NCI-H146 (cell line): ENCODE data around the gene KPRP.
A peak's percentile ranks its signal among the peaks of the same experiment; 100 is the strongest.

Experiments used
- DNase-seq: peaks from one replicate; lab custom pipeline; 2025; lab: John Stamatoyannopoulos, UW

The KPRP gene, protein sequence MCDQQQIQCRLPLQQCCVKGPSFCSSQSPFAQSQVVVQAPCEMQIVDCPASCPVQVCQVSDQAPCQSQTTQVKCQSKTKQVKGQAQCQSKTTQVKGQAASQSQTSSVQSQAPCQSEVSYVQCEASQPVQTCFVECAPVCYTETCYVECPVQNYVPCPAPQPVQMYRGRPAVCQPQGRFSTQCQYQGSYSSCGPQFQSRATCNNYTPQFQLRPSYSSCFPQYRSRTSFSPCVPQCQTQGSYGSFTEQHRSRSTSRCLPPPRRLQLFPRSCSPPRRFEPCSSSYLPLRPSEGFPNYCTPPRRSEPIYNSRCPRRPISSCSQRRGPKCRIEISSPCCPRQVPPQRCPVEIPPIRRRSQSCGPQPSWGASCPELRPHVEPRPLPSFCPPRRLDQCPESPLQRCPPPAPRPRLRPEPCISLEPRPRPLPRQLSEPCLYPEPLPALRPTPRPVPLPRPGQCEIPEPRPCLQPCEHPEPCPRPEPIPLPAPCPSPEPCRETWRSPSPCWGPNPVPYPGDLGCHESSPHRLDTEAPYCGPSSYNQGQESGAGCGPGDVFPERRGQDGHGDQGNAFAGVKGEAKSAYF

DNA sequence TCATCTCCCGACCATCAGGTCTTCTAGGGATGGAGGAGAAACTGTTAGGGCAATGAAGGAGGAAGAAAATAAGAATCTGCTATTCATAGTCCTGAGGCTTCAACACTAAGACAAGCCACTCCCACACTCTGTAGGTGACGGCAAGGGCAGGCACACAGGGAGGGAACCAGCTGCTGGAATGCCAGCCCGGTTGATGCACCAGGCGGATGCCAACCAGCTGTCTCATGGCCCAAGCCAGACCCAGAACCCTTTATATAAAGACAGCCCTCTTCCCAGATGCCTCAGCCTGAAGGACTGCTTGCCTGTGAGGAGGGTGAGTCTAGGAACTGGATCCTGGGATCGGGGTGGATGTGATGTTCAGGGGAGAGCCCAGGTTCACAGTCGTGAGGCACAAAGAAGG, at the start of gene KPRP:
TSS of gene KPRP (plus strand) at position 279 of the 400 bp plus-strand sequence. CDS start 1,564 bp downstream, outside the sequence.
- DNase-seq = no peak

DNA sequence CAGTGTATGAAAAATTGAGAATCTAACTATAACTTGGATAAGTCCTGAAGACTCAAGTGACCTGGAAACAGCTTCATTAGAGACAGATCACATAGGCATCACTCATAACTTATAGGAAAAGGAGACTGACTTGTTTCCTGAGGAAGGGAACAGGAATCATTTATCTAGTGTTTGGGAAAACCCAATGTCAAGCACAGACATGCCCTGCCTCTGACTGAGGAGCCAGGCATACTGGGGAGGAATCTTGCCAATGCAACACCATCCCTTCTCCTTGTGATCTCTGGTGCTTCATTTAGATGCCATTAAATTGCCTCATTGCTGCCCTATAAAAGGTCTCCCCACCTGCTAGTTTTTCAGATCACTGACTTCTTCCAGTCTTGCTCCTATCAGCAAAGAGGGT, 39.6 kb upstream of the KPRP start:
- no peak for DNase-seq

DNA sequence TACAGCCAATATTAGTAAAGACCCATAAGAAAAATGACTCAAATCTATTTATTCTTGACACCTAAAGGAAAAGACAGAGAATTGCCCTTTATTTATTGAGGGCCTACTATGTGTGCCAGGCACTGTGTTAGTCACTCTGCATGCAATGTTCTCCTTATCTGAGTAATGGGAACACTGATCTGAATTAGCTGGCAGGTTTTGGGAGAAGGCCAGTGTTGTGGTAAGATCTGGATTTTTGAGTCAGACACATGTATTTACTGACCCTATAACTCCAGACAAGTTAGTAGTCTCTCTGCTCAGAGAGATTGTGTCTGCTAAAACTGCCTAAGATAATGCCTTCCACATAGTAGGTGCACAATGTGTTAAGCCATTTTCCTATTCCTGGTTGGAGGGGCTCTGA, 32.6 kb upstream of the KPRP start:
- DNase-seq = no peak

DNA sequence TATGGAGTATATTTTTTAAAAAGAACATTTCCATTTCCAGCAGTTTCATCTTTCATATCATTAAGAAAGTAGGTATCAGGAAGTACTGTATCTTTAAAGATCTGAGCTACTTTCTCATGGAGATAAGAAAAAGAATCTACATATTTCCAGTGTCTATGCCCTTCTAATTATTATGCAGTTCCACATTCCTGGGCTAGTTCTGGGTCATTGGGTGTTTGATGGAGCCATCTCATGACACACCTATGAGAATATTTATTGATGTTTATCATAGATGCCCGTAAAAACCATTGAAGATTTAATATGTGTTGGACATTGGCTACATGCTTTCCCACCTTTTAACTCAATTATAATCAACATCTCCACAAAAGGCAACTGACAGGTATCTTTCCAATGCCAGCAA, 28.8 kb upstream of the KPRP start:
- DNase-seq = no peak

DNA sequence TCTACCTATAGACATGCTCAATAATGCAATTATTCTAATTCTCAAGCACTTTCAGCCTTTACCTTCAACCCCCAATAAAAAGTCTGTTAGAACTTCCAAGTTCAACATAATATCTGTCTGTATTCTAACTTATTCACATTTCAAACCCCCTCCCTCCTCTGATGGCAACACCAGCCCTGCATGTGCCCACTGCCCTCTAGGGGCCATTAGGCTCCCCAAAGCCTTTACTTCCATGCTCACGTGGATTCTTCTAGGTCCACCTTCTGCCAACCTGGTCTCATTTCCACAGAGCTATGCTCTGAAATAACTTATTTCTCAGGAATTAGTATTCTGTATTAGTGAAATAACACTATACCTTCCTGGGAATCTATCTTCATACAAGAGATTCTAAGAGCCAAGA, 22.2 kb upstream of the KPRP start:
- no peak for DNase-seq

DNA sequence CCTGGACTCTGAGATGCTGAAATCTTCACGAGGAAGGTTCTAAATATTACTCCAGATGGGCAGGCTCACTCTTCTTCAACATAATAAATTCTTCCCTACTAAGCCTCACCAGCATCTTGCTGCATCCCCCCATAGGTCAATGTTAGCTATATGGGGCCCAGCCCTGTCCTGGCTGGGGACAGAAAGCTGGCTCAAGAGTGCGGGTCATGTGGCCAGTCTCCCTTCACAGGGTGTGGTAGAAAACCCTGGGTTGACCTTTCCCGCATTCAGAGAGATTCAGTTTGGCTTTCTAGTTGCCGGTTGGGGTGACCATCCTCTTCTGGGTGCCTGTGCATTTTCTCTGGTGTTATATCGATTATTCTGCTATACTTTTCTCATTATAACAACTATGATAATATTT, 19.8 kb upstream of the KPRP start:
- no peak for DNase-seq

DNA sequence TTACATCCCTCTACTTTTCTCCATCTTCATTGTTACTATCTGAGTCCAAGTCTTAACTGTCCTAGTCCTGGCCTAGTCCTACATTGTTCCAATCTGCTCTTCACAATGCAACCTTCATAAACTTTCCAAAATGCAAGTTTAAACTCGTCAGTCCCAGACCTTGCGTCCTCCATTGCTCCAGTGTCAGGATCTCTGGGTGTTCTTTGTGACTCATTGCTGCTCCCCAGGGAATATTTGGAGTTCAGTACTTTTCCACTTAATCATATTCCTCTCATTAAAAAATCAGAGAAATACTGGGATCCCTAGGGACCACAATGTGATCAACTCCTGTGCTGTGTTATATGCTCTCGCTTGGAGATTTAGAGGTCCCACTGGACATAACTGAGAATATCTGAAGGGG, 18.0 kb upstream of the KPRP start:
- DNase-seq = no peak

DNA sequence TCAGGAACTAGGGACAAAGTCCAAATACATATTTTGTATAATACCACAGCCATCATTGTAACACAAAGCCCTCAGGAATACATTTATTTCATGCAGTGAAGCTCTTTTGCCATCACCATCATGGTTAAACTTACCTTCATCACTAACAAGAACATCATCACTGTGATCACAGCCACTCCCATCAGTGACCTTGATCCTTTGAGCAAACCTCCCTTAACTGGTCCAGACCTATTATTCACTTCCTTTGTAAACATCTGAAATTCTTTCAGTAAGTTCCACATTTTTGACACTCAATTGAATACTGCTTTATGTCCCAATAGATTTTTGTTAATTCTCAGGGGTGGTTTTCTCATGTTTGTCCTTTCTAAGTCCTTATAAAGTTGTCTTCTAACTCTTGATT, 16.2 kb upstream of the KPRP start:
- no peak for DNase-seq

DNA sequence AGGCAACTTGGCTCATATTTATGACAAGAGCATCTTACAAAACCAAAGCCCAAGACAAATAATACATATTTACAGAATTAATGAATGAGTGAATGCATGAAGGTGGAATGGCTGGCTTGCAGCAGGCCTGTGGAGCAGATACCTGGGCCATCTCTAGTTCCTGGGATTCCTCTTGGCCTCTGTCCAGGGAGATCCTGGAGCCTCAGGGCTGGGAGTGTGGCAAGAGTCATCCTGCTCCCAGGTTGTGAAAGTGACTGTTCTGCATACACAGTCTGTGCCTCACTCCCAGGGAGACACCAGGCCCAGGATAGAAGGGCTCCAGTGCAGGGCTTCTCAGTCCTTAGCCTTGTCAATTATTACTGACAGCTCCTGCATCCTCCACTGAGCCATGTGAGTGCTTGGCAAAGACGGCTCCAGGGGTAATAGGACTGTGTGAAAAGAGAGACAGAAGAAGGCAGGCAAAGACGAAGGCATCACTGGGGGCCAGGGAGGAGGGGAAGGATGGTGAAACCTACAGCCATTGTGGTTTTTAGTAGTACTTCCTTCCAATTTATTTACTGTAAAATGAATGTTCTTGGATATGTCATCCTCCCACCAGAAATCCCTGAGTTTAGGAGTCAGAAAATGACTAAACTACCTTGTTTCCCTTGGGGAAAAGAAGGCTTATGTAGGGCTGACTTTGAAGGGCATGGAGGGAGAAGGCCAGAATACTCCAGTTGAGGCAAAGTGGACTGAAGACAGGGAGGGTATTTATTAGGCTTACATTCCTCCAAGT, 14.3 kb upstream of the KPRP start:
- no peak for DNase-seq

DNA sequence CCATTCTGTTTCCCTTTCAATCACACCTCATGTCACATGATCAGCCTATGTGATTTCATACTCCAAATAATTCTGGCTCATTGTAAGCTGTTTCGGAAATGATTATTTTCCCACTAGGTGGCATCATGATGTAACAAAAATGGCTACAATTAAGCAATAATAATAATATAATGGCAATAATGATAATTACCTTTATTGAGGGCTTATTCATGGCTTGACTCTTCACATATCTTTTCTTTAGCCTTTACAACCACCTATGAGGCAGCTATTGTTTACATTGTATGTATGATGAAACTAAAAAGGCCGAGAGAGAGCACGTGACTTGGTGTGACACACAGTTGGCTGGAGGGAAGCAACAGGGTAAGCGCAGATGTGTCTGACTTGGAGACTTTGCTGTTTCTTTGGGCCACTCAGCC, 12.5 kb upstream of the KPRP start:
- peak; percentile 33 for DNase-seq

DNA sequence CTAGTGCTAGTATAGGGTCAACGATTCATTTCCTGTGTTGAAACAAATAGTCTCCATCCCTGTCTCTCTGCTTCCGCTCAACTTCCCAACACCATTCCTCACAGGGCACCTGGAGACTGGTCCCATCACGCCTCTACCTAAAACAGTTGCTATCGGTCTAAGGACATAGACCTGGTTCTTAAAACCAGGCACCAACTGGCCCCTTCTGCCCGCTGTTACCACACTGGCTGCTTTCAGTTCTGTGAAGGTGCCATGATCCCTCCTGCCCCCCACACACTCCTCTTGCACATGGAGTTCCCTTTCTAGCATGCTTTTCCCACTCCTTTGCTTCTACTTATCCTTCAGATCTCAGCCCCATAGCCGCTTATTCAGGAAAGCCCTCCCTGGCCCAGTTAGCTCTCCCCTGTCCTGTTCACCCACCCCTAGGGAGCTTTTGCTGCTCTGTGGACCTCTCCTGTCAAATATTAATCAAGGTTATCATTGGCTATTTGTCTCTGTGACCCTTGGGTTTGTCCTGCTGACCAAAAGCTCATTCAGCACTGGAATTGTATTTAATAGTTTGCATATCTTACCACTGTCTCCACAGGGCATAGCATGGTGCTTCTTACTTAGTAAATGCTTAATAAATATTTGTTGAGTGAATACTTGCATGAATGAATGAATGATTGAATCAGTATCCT, 11.9 kb upstream of the KPRP start:
- DNase-seq = no peak

DNA sequence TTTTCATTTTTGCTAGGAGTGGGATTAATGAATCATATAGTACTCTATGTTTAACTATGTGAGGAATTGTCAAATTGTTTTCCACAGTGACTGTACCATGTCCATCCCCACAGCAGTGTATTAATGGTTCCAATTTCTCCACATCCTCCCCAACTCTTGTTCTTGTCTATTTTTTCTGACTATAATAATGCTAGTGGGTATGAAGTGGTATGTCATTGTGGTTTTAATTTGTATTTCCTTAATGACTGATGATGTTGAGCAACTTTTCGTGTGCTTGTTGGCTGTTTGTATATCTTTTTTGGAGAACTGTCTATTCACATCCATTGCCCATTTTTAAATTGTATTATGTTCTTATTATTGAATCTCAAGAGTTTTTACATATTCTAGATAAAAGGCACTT, 10.0 kb upstream of the KPRP start:
- DNase-seq = no peak

DNA sequence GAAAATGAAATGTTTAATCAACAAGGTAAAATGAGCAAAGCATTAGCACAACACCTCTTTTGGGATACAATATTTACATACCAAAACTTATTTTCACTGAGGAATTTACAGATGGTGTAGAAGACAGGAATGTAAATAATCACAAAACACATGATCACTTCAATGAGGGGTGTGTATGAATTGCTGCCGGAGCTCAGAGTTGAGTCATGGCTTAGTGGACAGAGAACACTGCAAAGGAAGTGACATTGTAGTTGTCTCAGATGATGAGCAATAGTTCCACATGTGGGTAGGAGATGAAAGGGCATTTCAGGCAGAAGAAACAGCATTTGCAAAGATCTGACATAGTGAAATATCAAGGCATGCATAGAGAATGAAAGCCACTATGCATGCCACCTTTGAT, 5.6 kb upstream of the KPRP start:
- no peak for DNase-seq

DNA sequence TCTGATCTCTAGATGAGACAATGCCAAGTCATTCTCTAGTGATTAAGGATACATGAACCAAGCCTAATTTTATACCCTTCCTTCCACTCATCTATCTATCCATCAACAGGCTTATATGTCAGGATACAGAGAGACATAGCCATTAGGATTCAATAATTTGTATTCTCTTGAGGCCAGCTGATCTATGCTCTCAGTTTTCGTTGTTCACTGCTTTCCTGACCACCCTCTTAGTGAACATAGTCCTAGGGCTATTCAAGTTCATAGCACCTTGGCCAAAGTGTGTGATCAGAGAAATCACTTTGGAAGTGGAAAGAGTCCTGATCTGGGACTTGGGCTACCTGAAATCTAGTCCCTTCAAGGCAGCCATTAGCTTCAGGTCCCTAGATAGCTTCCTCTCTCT, 4.2 kb upstream of the KPRP start:
- DNase-seq = no peak

DNA sequence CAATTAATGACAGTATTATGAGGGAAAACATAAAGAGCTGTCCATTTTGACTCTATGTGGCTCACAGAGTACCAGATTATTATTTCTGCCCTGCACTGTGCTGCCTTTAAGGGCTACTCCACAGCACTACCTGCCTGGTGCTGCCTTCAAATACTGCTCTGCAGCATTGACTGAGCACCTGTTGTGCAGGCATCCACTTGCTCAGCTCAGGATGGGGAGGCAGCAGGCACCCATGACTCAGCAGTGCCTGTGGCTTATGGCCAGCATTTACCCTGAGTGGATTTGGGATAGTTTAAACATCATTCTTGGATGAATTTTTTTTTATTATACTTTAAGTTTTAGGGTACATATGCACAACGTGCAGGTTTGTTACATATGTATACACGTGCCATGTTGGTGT, 953 bp upstream of the KPRP start:
- DNase-seq = no peak

DNA sequence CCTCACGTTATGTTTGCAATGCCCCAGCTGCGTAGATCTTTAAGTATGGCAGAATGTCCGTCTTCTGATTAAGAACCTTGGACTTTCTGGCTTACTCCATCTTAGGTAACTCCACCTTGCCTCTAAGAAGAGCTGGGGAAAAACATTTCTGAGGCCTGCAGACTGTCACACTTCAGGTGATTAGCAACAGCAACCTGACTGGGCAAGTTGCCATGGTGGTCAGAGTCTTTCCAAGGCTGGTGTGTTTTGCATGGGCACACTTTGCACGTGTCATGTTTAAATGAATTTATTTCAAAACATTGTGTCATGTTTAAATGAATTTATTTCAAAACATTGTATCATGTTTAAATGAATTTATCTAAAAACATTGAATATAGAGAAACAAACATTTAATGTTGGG, 811 bp downstream of the KPRP start:
- DNase-seq = no peak

DNA sequence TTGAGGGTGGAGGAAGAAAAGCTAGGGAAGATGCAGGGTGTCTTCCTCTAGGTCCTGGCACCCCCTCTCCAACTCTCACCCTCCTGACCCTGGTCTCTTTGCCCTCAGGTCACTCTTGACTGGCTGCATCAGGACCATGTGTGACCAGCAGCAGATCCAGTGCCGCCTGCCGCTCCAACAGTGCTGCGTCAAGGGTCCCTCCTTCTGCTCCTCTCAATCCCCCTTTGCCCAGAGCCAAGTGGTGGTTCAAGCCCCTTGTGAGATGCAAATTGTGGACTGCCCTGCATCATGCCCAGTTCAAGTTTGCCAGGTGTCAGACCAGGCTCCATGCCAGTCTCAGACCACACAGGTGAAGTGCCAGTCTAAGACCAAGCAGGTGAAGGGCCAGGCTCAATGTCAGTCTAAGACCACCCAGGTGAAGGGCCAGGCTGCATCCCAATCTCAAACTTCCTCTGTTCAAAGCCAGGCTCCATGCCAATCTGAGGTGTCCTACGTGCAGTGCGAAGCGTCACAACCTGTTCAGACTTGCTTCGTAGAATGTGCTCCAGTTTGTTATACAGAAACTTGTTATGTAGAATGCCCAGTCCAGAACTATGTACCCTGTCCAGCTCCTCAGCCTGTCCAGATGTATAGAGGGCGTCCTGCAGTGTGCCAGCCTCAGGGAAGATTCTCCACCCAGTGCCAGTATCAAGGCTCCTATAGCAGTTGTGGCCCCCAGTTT, 1.8 kb downstream of the KPRP start:
- no peak for DNase-seq

DNA sequence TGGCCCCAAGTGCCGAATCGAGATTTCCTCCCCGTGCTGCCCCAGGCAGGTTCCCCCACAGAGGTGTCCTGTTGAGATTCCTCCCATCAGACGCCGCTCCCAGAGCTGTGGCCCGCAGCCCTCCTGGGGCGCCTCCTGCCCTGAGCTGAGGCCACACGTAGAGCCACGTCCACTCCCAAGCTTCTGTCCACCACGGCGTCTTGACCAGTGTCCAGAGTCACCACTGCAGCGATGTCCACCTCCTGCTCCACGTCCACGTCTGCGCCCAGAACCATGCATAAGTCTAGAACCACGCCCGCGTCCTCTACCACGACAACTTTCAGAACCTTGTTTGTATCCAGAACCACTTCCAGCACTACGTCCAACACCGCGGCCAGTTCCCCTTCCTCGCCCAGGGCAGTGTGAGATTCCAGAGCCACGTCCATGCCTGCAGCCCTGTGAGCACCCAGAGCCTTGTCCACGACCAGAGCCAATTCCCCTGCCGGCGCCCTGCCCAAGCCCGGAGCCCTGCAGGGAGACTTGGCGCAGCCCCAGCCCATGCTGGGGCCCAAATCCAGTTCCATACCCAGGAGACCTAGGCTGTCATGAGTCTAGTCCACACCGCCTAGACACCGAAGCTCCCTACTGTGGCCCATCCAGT, 2.8 kb downstream of the KPRP start:
- no peak for DNase-seq

DNA sequence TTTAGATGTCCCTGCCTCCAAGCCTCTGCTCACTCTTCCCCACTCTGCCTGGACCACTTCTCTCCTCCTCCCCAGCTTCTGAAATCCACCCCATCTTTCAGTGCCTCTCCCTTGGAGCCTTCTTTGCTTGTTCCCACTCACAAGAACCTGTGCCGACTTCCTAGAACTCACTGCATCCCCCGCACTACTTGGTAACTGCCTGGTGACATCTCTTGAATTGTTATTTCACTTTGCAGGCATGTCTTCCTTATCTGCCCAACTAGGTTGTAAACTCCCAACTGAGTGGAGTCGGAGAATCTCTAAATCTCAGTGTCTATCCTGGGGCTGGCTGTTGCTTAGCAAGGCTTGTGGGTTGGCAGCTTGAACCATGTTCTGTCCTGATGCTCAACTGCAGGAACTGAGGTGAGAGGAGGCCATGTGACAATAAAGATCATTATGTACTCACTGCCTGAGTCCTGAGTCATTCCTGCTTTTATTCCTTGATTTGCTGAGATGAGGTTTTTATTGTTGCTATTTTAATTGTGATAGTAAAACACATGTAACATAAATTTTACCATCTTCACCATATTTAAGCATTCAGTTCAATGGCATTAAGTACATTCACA, 3.9 kb downstream of the KPRP start:
- no peak for DNase-seq

DNA sequence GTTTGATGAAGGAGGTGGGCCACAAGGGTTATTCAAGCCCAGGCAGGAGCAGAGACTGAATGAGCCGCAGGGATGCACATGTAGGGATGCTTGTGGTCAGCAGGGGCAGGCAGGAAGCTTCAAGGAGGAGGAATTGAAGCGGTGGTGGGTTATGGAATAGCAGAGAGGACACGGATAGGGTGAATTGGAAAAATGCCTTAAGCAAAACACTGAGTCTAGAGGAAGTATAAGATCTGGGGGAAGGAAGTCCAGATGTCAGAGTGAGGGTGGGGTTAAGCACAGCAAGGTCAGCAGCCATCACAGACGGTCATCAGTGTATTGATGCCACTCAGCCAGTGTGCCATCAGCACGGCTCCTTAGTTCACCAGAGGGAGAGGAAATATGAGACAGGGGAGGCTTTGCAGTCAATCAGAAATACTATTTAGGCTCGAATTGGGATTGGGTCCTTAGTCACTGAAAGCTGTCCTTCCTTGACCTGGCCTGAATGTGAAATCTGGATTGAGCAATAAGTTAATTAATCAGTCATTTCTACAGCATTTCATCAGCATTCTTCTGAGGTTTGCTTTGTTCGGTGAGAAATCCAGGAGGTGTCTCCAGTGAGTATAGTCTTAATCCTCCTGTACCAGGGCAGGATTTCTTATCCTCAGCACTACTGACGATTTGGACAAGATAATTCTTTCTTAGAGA, 11.2 kb downstream of the KPRP start:
- no peak for DNase-seq
